Measurements from ENCODE around the gene CEP112.

- TF ChIP-seq GATA3 (IDR thresholded peaks at IDR 0.05; ENCODE audit: low read depth, low read length) (no peak), GATA2 (IDR thresholded peaks at IDR 0.05; ENCODE audit: low read depth, low read length) (no peak)
These were observed 39.1 kb upstream of the CEP112 start for GRCh38 chr17:66230922-66231591.
